WI38 (cell line): ENCODE measurements around the gene KRT1.

Source experiments
- H3K4me3 ChIP-seq: 2 replicates; pipeline ENCODE4 v1.5.1; 2011; ENCODE audit warnings: low read depth, mild to moderate bottlenecking, control low read depth, low read length
- TF ChIP-seq, protein P1 (sequence below): IDR thresholded peaks from 2 replicates; pipeline ENCODE4 v1.5.1; 2012; ENCODE audit warnings: low read depth, mild to moderate bottlenecking, control low read depth, low read length

KRT1 gene

DNA sequence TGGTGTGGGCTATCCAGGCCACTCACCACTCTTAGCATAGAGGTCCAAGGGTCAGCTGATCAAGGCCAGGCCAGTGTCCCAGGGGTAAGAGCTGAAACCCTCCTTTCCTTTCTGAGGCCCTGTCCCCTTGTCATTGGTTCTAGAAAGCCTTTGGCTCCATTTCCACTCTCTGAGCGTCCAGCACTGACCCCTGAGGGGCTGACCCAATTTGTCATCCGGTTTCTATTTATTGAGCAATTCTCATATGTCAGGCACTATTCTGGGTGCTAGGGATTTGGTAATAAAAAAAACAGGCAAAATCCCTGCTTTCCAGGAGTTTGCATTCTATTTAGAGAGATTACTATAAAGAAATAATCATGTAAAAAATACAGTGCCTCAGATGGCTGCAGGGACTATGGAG, 19.8 kb upstream of the KRT1 start:
- TF ChIP-seq, protein P1, sequence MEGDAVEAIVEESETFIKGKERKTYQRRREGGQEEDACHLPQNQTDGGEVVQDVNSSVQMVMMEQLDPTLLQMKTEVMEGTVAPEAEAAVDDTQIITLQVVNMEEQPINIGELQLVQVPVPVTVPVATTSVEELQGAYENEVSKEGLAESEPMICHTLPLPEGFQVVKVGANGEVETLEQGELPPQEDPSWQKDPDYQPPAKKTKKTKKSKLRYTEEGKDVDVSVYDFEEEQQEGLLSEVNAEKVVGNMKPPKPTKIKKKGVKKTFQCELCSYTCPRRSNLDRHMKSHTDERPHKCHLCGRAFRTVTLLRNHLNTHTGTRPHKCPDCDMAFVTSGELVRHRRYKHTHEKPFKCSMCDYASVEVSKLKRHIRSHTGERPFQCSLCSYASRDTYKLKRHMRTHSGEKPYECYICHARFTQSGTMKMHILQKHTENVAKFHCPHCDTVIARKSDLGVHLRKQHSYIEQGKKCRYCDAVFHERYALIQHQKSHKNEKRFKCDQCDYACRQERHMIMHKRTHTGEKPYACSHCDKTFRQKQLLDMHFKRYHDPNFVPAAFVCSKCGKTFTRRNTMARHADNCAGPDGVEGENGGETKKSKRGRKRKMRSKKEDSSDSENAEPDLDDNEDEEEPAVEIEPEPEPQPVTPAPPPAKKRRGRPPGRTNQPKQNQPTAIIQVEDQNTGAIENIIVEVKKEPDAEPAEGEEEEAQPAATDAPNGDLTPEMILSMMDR, result no peak
- H3K4me3 ChIP-seq, result no peak overlapping the region

DNA sequence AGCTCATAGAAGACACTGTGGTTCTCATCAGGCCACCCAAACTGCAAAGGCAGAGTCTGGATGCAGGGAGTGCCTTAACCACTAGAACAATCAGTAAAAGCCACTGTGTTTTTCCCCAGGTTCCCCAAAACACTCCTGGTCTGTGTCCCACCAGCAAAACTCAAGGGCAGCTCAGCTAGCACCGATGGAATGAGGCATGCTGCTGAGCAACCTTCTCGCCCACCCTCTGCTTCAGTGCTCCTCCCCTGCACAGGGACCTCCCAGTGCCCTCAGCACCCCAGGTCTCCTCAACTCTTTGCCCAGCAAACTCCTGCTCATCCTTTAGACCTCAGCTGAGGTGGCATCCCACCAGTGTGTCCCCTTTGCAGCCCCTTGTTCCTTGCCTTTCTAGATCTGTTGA, 19.2 kb upstream of the KRT1 start:
- no peak overlapping the region for H3K4me3 ChIP-seq
- TF ChIP-seq, protein P1, result no peak

DNA sequence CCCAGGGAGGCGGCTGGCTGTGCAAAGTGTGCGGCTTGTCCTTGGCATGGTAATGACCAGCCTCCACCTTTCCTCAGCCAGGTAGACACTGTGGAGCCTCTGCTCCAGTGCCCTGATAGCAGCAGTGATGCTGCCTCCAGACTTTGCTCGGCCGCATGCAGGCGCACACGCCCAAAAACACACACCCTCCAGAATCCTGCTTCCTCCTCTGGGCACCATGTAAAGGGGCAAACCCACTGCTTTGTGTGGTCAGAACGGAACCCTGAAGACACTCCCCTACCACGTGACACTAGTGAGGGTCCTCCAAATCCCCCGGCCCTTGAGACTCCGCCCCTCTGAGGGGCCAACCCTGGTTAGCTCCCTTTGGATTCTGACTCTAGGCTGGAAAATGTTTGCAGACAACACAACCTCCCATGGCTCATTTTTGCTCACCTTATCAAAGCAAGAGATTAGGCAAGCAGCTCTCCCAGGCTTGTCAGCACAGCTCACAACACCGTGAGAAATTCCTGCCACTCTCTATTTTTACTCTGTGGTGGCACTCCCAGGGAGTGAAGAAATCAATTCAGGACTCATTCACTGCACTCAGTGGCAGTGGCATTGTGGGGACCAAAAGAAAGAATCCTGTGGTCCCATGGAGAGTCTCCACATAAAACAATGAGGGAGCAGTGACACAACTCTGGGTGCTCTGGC, 18.6 kb upstream of the KRT1 start:
- TF ChIP-seq, protein P1, result no peak
- no peak overlapping the region for H3K4me3 ChIP-seq

DNA sequence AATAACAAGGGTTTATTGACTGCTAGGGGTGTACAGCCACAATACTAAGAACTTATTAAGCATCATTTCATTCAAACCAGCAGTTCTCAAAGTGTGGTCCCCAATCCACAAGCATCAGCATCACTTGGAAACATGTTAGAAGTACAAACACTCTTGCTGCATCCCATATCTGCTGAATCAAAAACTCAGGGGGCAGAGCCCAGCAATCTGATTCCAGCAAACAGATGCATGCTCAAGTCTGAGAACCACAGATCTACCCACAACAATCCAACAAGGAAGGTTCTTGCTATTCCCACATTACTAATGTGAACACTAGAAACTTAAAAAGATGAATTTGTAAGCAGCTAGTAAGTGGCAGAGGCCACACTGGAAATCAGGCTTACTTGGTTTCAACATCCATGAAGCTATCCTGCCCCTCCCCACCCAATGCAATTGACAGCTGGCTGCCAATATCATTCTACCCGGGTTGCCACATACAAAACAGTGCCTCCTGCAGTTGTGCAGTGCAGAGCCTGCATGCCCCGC, 16.9 kb upstream of the KRT1 start:
- H3K4me3 ChIP-seq, result no peak overlapping the region
- TF ChIP-seq, protein P1, result no peak

DNA sequence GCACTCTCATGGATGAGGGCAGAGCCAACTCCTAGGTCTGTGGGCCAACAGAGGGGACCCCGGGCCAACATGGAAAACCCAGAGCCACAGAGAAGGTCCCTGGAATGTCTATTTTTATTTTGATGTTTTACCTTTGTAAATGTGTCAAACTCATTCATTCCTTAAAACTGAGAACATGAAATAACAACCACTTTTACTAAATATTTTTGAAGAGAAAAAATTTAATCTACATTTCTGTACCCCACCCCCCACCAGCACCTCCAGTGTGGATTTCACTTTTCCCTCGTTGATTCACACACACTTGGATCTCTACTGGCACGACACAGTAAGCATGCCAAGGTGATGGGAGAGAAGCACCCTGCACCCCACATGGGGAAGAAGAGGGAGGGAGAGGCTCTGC, 16.4 kb upstream of the KRT1 start:
- TF ChIP-seq, protein P1, result no peak
- H3K4me3 ChIP-seq, result no peak overlapping the region

DNA sequence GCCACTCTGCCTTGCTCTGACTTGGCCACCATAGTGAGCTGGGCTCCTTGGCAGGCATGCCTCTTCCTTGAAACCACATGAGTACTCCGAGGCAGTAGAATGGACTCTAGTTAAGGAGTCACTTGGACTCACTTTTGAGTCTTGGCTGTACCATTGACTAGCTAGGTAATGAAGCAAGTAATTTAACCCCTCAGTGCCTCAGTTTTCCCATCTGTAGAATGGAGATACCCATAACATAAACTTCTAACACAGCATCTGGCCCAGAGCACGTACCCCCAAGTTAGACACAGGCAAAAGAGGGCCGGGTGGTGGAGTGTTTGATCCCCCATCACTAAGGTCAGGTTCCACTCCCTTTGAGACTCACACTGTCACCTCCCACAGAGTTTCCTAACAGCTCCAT, 14.8 kb upstream of the KRT1 start:
- TF ChIP-seq, protein P1, result no peak
- no peak overlapping the region for H3K4me3 ChIP-seq

DNA sequence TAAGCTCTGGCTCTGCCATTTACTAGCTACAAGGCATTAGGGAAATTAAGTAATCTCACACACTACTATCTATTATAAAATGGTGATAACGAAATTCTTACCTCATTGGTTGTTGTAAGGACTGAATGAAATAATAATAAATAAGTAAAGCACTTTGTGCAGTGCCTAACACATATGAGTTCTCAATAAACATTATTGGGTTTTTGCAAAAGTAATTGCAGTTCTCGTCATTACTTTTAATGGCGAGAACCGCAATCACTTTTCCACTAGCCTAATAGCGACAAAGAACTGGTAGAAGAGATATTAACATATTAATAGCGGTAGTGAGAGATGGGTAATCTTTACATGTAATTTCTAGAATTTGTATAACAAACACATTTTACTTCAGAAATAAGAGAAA, 13.9 kb upstream of the KRT1 start:
- TF ChIP-seq, protein P1, result no peak
- no peak overlapping the region for H3K4me3 ChIP-seq
